Mesothelial cell of epicardium (in vitro differentiated cells): ENCODE results near the gene FDXR. TPM values are rescaled to one million over a fixed set of nuclear protein-coding genes. Genes with fewer than 3 reads are reported as not detected.
A peak's percentile ranks its signal among the peaks of the same experiment; 100 is the strongest.

Experiments
- DNase-seq, 2 experiments: peaks; one replicate each; pipeline ENCODE4 v3.0.0; 2021; ENCODE audit warnings: low spot score in 2 of 2; ENCODE audit not compliant: unreplicated experiment in 2 of 2
- H3K27ac Mint-ChIP-seq: 2 replicates; pipeline ENCODE4 v1.8.0; 2021; ENCODE audit warnings: mixed read lengths
- H3K27me3 Mint-ChIP-seq: 2 replicates; pipeline ENCODE4 v1.8.0; 2021; ENCODE audit warnings: low read depth, mixed read lengths
- H3K36me3 Mint-ChIP-seq: 2 replicates; pipeline ENCODE4 v1.8.0; 2021; ENCODE audit warnings: mixed read lengths
- H3K4me1 Mint-ChIP-seq: 2 replicates; pipeline ENCODE4 v1.8.0; 2021; ENCODE audit warnings: mixed read lengths
- H3K4me3 Mint-ChIP-seq: 2 replicates; pipeline ENCODE4 v1.8.0; 2021; ENCODE audit warnings: mild to moderate bottlenecking, moderate library complexity, mixed read lengths
- H3K9me3 Mint-ChIP-seq: 2 replicates; pipeline ENCODE4 v1.8.0; 2021; ENCODE audit warnings: mixed read lengths
- total RNA-seq: library from RNA; stranded (reverse); gene quantifications from 3 replicates; pipeline ENCODE4 v1.2.1, GENCODE V29; 2021
- TF ChIP-seq, protein P1 (sequence below): fragments of 200-600 bp; sonication (generic); IDR thresholded peaks from one replicate; pipeline ENCODE4 v1.5.0; 2021; ENCODE audit warnings: antibody characterized with exemption; ENCODE audit not compliant: unreplicated experiment

The FDXR gene
- total RNA-seq, 1 donor from 2014 or later, result 20.4 TPM

DNA sequence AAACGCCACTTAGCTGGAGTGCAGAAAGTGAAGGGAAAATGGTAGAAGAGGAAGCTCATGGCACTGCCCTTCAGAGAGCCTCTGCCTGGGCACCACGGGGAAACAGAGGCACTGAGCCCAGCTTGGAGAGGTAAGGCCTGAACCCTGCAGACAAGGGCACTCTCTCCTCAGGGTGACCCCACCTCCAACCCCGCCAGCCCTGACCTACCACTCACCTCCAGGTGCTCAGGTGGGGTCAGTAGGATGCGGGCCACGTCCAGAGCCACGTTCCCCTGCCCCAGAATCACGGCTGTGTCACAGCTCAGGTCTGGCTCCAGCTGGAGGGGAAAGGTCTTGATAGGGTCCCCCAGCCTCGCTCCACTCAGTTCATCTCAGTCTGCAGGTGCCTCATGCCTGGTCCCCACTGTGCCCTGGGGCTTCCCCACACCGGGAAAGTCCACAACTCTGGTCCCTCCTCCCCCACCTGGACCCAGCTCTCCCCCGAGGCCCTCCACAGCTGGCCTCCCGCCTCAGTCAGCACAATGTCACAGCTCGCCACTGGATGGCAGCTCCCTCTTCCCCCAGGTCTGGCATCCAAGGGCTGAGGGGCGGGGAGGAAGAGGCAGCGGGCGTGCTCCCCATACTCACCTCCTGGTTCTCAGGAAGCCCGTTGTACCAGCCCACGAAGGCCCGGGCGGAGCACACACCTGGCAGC, 7.1 kb downstream of the FDXR start:
- Mint-ChIP-seq H3K27me3 (peaks cover 25% of the 10 kb centered on the region), H3K27ac (no peak overlapping the region), H3K4me1 (peaks cover 16% of the 10 kb centered on the region), H3K9me3 (no peaks in the 10 kb centered on the region), H3K4me3 (no peak overlapping the region), H3K36me3 (peaks cover 15% of the 10 kb centered on the region)
- TF ChIP-seq, protein P1, sequence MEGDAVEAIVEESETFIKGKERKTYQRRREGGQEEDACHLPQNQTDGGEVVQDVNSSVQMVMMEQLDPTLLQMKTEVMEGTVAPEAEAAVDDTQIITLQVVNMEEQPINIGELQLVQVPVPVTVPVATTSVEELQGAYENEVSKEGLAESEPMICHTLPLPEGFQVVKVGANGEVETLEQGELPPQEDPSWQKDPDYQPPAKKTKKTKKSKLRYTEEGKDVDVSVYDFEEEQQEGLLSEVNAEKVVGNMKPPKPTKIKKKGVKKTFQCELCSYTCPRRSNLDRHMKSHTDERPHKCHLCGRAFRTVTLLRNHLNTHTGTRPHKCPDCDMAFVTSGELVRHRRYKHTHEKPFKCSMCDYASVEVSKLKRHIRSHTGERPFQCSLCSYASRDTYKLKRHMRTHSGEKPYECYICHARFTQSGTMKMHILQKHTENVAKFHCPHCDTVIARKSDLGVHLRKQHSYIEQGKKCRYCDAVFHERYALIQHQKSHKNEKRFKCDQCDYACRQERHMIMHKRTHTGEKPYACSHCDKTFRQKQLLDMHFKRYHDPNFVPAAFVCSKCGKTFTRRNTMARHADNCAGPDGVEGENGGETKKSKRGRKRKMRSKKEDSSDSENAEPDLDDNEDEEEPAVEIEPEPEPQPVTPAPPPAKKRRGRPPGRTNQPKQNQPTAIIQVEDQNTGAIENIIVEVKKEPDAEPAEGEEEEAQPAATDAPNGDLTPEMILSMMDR, result no peak
- DNase-seq, result no peak

DNA sequence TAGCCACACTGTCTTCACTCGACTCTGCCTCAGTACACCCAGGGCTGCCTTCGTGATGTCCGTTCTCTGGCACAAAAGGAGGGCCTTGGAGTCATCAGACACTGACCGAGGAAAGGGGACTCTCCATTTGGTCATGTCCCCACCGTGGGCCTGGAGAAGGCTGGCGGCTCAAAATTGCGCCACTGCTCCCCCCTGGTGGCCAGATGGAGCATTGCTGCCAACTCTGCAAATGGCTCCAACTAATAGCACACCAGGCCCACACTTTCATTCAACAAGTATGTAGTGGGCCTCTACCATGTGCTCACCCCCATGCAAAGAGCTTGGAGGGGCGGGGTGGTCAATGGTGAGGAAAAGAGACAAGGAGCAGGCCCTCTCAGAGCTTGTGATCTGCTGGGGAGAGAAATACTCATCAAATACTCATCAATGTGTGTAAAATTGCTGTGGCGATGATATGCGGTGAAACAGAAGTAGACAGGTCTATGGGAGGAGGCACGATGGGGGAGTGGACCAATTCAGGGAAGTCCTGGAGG, 7.9 kb downstream of the FDXR start:
- peaks cover 13% of the 10 kb centered on the region for H3K36me3 Mint-ChIP-seq
- no peaks in the 10 kb centered on the region for H3K9me3 Mint-ChIP-seq
- peaks cover 33% of the 10 kb centered on the region for H3K27me3 Mint-ChIP-seq
- peaks cover 16% of the 10 kb centered on the region for H3K4me1 Mint-ChIP-seq
- H3K27ac Mint-ChIP-seq, result no peak overlapping the region
- H3K4me3 Mint-ChIP-seq, result no peak overlapping the region
- TF ChIP-seq, protein P1, result peak; percentile 98
- peak in 1 of 2 experiments; percentile 88 for DNase-seq

DNA sequence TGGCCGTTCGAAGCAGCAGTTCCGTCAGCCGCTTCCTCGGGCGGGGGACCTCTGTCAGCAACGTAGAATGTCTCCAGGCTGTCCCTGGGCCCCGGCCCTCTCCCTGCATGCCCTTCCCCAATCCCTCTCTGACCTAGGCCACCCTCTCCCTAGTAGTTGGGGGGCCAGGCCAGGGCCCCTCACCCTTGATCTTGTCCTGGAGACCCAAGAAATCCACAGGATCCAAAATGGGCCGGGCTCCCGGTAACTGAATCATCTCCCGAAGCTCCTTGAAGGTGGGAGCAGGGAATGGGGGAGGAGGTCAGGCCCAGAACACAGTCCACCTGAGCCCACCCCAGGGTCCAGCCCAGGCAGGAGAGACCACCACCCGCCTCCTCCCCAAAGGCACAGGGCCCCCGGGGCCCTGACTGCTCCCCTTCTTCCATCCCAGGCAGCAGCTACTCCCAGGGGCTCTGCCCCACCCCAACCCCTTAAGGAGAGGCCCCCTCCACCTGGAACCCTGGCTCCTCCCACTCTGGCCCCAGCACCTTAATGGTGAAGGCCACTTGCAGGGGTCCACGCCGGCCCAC, 8.4 kb downstream of the FDXR start:
- H3K4me1 Mint-ChIP-seq, result peaks cover 16% of the 10 kb centered on the region
- no peak overlapping the region for H3K27ac Mint-ChIP-seq
- DNase-seq, result no peak
- TF ChIP-seq, protein P1, result no peak
- no peak overlapping the region for H3K4me3 Mint-ChIP-seq
- H3K36me3 Mint-ChIP-seq, result peaks cover 13% of the 10 kb centered on the region
- no peaks in the 10 kb centered on the region for H3K9me3 Mint-ChIP-seq
- H3K27me3 Mint-ChIP-seq, result peaks cover 36% of the 10 kb centered on the region

DNA sequence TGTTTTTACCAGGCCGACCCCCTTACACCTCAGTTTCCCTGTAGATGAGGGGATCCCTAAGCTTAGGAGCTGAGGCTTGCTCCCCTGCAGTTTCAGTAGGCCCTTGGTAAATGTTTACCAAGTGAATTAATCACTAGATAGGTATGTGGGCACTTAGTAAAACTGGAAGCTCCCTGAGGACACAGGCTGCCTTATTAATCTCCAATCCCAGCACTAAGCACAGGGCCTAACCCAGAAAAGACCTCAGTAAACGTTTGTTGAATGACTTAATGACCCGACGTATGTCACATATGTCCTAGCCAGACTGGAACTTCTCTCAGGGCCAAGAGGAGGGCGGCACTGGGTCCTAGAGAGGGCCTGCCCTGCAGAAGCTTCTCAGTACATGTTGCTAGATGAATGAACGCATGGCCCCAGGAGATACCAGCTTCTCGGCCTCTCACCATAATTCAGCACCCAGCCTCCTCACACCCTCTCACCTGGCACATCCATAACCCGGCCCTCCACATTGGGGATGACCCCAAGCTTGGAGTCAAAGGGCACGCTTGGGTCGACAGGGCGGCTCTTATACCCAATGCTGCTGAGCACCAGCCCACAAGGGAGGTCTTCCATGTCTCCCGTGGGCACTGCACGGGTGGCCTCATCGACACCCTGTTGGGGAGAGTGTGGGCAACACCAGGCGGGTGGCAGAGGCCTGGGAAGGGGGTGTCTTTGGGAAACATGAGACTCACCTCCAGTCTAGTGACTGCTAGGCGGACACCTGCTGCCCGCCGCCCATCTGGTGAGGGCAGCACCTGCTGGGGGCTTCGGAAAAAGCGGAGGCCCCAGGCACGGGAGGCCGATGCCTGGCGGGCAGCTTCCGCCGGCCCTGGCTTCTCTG, 9.1 kb downstream of the FDXR start:
- no peak overlapping the region for H3K4me3 Mint-ChIP-seq
- no peak for DNase-seq

DNA sequence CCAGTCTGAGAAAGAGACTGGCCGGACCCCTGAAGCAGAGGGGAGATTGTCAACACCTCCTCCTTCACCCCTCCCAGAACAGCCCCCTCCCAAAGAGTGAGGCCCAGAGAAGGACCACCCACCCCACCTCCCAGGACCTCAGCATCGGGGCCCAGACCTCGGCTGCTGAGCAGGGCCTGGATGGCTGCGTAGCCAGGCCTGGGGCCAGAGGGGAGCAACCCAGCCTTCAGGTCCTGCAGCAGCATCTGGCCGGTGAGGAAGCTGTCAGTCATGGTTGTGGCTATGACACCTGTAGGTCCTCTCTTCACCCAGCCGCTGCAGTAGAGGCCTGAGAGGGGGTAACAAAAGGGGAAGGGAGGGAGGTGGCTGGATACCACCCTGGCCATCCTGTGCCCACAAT, 9.9 kb downstream of the FDXR start:
- H3K4me3 Mint-ChIP-seq, result no peak overlapping the region
- H3K27ac Mint-ChIP-seq, result no peak overlapping the region
- TF ChIP-seq, protein P1, result no peak
- H3K36me3 Mint-ChIP-seq, result peaks cover 12% of the 10 kb centered on the region
- H3K4me1 Mint-ChIP-seq, result peaks cover 9% of the 10 kb centered on the region
- H3K27me3 Mint-ChIP-seq, result peaks cover 49% of the 10 kb centered on the region
- no peak for DNase-seq
- H3K9me3 Mint-ChIP-seq, result no peaks in the 10 kb centered on the region

More for the DNA sequence above, 9.1 kb downstream of the FDXR start:
- TF ChIP-seq, protein P1, result no peak
- peaks cover 13% of the 10 kb centered on the region for H3K4me1 Mint-ChIP-seq
- H3K36me3 Mint-ChIP-seq, result peaks cover 12% of the 10 kb centered on the region
- no peaks in the 10 kb centered on the region for H3K9me3 Mint-ChIP-seq
- peaks cover 43% of the 10 kb centered on the region for H3K27me3 Mint-ChIP-seq
- H3K27ac Mint-ChIP-seq, result no peak overlapping the region
